Lower leg skin (tissue), 3 donors: ENCODE measurements around the gene ZNF555.

Experiments used
- CTCF ChIP-seq, 3 donors: fragments of 450-650 bp; IDR thresholded peaks; one replicate each; pipeline ENCODE4 v1.5.1; 2016; ENCODE audit warnings: antibody characterized with exemption in 3 of 3, mild to moderate bottlenecking in 3 of 3, moderate library complexity in 2 of 3
- POLR2A ChIP-seq, 2 donors: fragments of 450-650 bp; IDR thresholded peaks; one replicate each; pipeline ENCODE4 v1.6.1; 2016 to 2017; ENCODE audit warnings: antibody characterized with exemption in 2 of 2, mild to moderate bottlenecking in 1 of 2, moderate library complexity in 1 of 2

GRCh38 chr19:2827840-2828489, 13.3 kb upstream of the ZNF555 start:
- no peak for TF ChIP-seq CTCF (IDR thresholded peaks at IDR 0.05)
- no peak for TF ChIP-seq POLR2A (IDR thresholded peaks at IDR 0.05)
